Mucosa of stomach (tissue), 1 donor: ENCODE results near the gene NFXL1.

Source experiments
- H3K27me3 ChIP-seq: one replicate; pipeline ENCODE4 v1.7.0; 2013; ENCODE audit warnings: mild to moderate bottlenecking, low read length; ENCODE audit not compliant: control insufficient read depth, insufficient read depth
- H3K36me3 ChIP-seq: one replicate; pipeline ENCODE4 v1.7.0; 2013; ENCODE audit warnings: low read length; ENCODE audit not compliant: control insufficient read depth, insufficient read depth
- H3K4me1 ChIP-seq: one replicate; pipeline ENCODE4 v1.7.0; 2013; ENCODE audit warnings: mild to moderate bottlenecking, low read length; ENCODE audit not compliant: control insufficient read depth, insufficient read depth
- H3K4me3 ChIP-seq: one replicate; pipeline ENCODE4 v1.7.0; 2013; ENCODE audit warnings: low read length
- H3K9ac ChIP-seq: one replicate; pipeline ENCODE4 v1.7.0; 2013; ENCODE audit warnings: mild to moderate bottlenecking, low read length, moderate library complexity
- H3K9me3 ChIP-seq: one replicate; pipeline ENCODE4 v1.7.0; 2013; ENCODE audit warnings: mild to moderate bottlenecking, low read length, moderate library complexity; ENCODE audit not compliant: control insufficient read depth
- donor health status: Pancreatic carcinoma.

Gene NFXL1

GRCh38 chr4:47876784-47877546 is 37.4 kb downstream of the NFXL1 start:
- no peaks in the 10 kb centered on the region for H3K36me3 ChIP-seq
- no peaks in the 10 kb centered on the region for H3K9me3 ChIP-seq
- no peak overlapping the region for H3K4me3 ChIP-seq
- peaks cover 8% of the 10 kb centered on the region for H3K4me1 ChIP-seq
- H3K9ac ChIP-seq = no peak overlapping the region
- no peaks in the 10 kb centered on the region for H3K27me3 ChIP-seq

GRCh38 chr4:47876310-47876709 is 38.1 kb downstream of the NFXL1 start:
- Histone ChIP-seq H3K9ac (no peak overlapping the region), H3K27me3 (no peaks in the 10 kb centered on the region), H3K36me3 (no peaks in the 10 kb centered on the region), H3K4me3 (no peak overlapping the region), H3K4me1 (peaks cover 8% of the 10 kb centered on the region), H3K9me3 (no peaks in the 10 kb centered on the region)

GRCh38 chr4:47873877-47874541 is 40.4 kb downstream of the NFXL1 start:
- Histone ChIP-seq H3K36me3 (no peaks in the 10 kb centered on the region), H3K9me3 (no peaks in the 10 kb centered on the region), H3K27me3 (no peaks in the 10 kb centered on the region), H3K4me1 (no peaks in the 10 kb centered on the region), H3K9ac (no peak overlapping the region), H3K4me3 (no peak overlapping the region)

GRCh38 chr4:47863486-47863885 is 50.9 kb downstream of the NFXL1 start:
- Histone ChIP-seq H3K36me3 (no peaks in the 10 kb centered on the region), H3K27me3 (no peaks in the 10 kb centered on the region), H3K9ac (no peak overlapping the region), H3K9me3 (no peaks in the 10 kb centered on the region), H3K4me3 (no peak overlapping the region), H3K4me1 (no peaks in the 10 kb centered on the region)

- Histone ChIP-seq H3K9ac (no peak overlapping the region), H3K36me3 (no peaks in the 10 kb centered on the region), H3K27me3 (no peaks in the 10 kb centered on the region), H3K9me3 (no peaks in the 10 kb centered on the region), H3K4me3 (no peak overlapping the region), H3K4me1 (no peaks in the 10 kb centered on the region)
These were observed 52.1 kb downstream of the NFXL1 start for GRCh38 chr4:47862297-47862696.

- H3K4me1 ChIP-seq = no peaks in the 10 kb centered on the region
- H3K27me3 ChIP-seq = no peaks in the 10 kb centered on the region
- no peak overlapping the region for H3K4me3 ChIP-seq
- no peak overlapping the region for H3K9ac ChIP-seq
- H3K9me3 ChIP-seq = no peaks in the 10 kb centered on the region
- H3K36me3 ChIP-seq = no peaks in the 10 kb centered on the region
These were observed 54.1 kb downstream of the NFXL1 start for GRCh38 chr4:47860305-47860704.

GRCh38 chr4:47858006-47858405 is 56.4 kb downstream of the NFXL1 start:
- Histone ChIP-seq H3K27me3 (no peaks in the 10 kb centered on the region), H3K4me1 (no peaks in the 10 kb centered on the region), H3K9me3 (no peaks in the 10 kb centered on the region), H3K9ac (no peak overlapping the region), H3K4me3 (no peak overlapping the region), H3K36me3 (no peaks in the 10 kb centered on the region)

- H3K9ac ChIP-seq = no peak overlapping the region
- no peaks in the 10 kb centered on the region for H3K27me3 ChIP-seq
- H3K4me1 ChIP-seq = no peaks in the 10 kb centered on the region
- H3K9me3 ChIP-seq = no peaks in the 10 kb centered on the region
- H3K4me3 ChIP-seq = no peak overlapping the region
- H3K36me3 ChIP-seq = no peaks in the 10 kb centered on the region
These were observed 57.7 kb downstream of the NFXL1 start for GRCh38 chr4:47856713-47857112.

- Histone ChIP-seq H3K4me3 (no peak overlapping the region), H3K9me3 (no peaks in the 10 kb centered on the region), H3K36me3 (no peaks in the 10 kb centered on the region), H3K9ac (no peak overlapping the region), H3K4me1 (no peaks in the 10 kb centered on the region), H3K27me3 (no peaks in the 10 kb centered on the region)
These were observed 59.0 kb downstream of the NFXL1 start for GRCh38 chr4:47855350-47855749.

GRCh38 chr4:47852136-47852535 is 62.2 kb downstream of the NFXL1 start:
- Histone ChIP-seq H3K36me3 (no peaks in the 10 kb centered on the region), H3K9ac (no peak overlapping the region), H3K4me1 (no peaks in the 10 kb centered on the region), H3K4me3 (no peak overlapping the region), H3K27me3 (no peaks in the 10 kb centered on the region), H3K9me3 (no peaks in the 10 kb centered on the region)

- no peaks in the 10 kb centered on the region for H3K4me1 ChIP-seq
- H3K27me3 ChIP-seq = no peaks in the 10 kb centered on the region
- no peaks in the 10 kb centered on the region for H3K36me3 ChIP-seq
- no peak overlapping the region for H3K9ac ChIP-seq
- H3K9me3 ChIP-seq = no peaks in the 10 kb centered on the region
- no peak overlapping the region for H3K4me3 ChIP-seq
These were observed 64.9 kb downstream of the NFXL1 start for GRCh38 chr4:47849466-47849865.

GRCh38 chr4:47848041-47848440 is 66.3 kb downstream of the NFXL1 start:
- no peaks in the 10 kb centered on the region for H3K36me3 ChIP-seq
- H3K9me3 ChIP-seq = no peaks in the 10 kb centered on the region
- H3K4me3 ChIP-seq = no peak overlapping the region
- H3K9ac ChIP-seq = no peak overlapping the region
- H3K4me1 ChIP-seq = no peaks in the 10 kb centered on the region
- H3K27me3 ChIP-seq = no peaks in the 10 kb centered on the region
